ENCODE data around the gene FAN1.

The FAN1 gene

DNA sequence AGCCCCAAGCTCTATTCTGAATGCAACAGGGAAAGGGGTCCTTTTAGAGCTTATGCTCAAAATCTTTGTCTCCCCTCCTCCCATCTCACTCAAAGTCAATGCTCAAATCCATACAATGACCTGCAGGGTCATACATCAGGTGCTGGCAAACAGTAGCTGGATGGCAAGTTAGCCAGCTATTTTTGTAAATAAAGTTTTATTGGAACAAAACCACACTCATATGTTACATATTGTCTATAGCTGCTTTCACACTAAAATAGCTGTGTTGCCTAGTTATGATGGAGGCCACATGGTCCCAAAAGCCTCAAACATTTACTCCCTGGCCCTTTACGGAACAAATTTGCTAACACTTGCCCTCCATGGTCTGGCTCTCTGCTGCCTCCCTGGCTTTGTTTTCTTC, 1.8 kb upstream of the FAN1 start:
- POLR2A ChIA-PET (ENCODE audit: low non-redundant PET) = no interaction called here
- CTCF ChIA-PET = no interaction called here
- no peak for TF ChIP-seq CTCF (conservative IDR thresholded peaks at IDR 0.05; ENCODE audit: low read depth)
- DNase-seq (ENCODE audit: low spot score) = no peak
- no peak overlapping the region for H3K27ac ChIP-seq

DNA sequence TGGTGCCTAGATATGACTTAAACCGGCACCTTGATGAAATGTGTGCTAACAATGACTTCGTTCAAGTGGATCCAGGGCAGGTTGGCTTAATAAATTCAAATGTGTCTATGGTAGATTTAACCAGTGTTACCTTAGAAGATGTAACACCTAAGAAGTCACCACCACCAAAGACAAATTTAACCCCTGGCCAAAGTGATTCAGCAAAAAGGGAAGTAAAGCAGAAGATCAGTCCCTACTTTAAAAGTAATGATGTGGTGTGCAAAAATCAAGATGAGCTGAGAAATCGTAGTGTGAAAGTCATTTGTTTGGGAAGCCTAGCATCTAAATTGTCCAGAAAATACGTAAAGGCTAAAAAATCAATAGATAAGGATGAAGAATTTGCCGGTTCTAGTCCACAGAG, 1.1 kb downstream of the FAN1 start:
- H3K27ac ChIP-seq = no peak overlapping the region
- TF ChIP-seq CTCF (conservative IDR thresholded peaks at IDR 0.05; ENCODE audit: low read depth) = no peak
- ChIA-PET CTCF (no interaction called here), POLR2A (ENCODE audit: low non-redundant PET) (no interaction called here)
- DNase-seq (ENCODE audit: low spot score) = no peak

DNA sequence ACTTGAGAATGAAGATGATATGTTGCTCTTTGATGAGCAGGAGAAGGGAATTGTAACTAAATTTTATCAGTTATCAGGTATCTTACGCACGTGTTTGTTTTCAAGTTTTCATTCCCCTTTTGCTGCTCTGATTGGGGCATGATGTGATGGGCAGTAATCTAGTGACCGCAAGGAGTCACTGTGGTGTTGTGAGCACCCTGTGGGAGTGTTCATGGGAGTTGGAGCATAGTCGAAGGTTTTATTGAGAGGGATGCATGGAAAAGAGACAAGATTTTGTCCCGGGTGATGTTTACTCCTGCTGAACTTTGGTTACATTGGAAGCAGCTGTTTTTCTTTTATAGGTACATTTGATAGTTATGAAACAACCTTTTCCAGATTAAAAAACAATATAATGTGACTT, 2.1 kb downstream of the FAN1 start:
- DNase-seq (ENCODE audit: low spot score) = no peak
- 0 out of 2 replicates have a peak, but pooled peaks have one; percentile 14 for TF ChIP-seq CTCF (conservative IDR thresholded peaks at IDR 0.05; ENCODE audit: low read depth)
- CTCF ChIA-PET = no interaction called here
- POLR2A ChIA-PET (ENCODE audit: low non-redundant PET) = no interaction called here
- H3K27ac ChIP-seq = no peak overlapping the region

DNA sequence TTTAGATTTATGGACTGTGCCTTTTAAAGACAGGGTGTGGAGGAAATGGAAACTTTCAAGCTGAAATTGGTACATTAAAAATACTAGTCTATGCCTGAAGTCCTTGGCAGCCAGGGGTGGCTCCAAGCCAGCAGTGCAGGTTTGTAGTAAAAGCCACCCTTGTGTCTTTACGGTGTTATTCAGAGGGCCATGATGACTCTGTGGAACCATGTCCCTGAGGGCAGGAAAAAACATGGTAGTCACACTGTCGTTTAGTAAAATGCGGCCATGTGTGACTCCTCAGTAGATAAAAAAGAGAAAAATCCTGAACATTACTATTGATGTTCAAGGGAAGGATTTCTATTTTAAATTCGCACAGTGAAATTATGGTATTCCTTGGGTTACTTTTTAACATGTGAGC, 2.7 kb downstream of the FAN1 start:
- ChIA-PET CTCF (no interaction called here), POLR2A (ENCODE audit: low non-redundant PET) (no interaction called here)
- TF ChIP-seq CTCF (conservative IDR thresholded peaks at IDR 0.05; ENCODE audit: low read depth) = no peak
- H3K27ac ChIP-seq = no peak overlapping the region
- no peak for DNase-seq (ENCODE audit: low spot score)

DNA sequence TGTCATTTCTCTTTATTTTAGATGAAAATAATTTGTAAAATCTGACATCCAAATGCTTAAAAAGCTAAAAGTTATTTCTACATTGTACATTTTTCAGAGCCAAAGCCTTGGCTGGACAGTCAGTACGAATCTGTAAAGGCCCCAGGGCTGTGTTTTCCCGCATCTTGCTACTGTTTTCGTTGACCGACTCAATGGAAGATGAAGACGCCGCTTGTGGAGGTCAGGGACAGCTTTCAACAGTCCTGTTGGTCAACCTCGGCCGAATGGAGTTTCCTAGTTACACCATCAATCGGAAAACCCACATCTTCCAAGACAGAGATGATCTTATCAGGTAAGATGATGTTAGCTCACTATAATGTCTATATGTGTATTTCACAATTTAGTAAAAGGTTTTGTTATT, 10.0 kb downstream of the FAN1 start:
- ChIA-PET POLR2A (ENCODE audit: low non-redundant PET) (no interaction called here), CTCF (no interaction called here)
- no peak overlapping the region for H3K27ac ChIP-seq
- no peak for DNase-seq (ENCODE audit: low spot score)
- no peak for TF ChIP-seq CTCF (conservative IDR thresholded peaks at IDR 0.05; ENCODE audit: low read depth)

- TF ChIP-seq CTCF (conservative IDR thresholded peaks at IDR 0.05; ENCODE audit: low read depth) = no peak
- POLR2A ChIA-PET (ENCODE audit: low non-redundant PET) = no interaction called here
- DNase-seq (ENCODE audit: low spot score) = no peak
- H3K27ac ChIP-seq = peak overlapping the region; percentile 8; the same call in 1 of the 2 replicates
- CTCF ChIA-PET = interaction anchor here (1.2 kb wide), 1 partner anchor 212 kb away, joined by 3 read pairs; no protein-coding TSS in a partner anchor
Measured at GRCh38 chr15:30917013-30917412, 13.3 kb downstream of the FAN1 start.

DNA sequence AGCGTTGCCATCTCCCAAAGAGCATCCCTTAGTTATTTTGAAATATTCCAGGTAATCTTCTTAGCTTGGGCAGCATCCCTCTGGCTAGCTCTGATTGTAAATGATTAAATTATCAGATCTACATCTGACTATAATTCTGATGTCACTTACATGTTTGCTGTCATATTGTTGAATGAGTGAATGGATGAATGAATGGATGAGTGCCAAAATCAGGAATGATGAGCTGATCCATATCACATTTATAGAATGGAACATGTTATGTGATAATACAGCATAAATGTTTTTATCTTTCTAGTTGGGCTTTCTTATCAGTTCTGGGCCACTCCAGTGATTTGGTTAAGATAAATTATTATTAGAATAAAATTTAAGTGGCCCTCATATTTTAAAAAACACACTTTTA, 14.0 kb downstream of the FAN1 start:
- TF ChIP-seq CTCF (conservative IDR thresholded peaks at IDR 0.05; ENCODE audit: low read depth) = no peak
- ChIA-PET POLR2A (ENCODE audit: low non-redundant PET) (no interaction called here), CTCF (interaction anchor here (1.2 kb wide), 1 partner anchor 212 kb away, joined by 3 read pairs; no protein-coding TSS in a partner anchor)
- H3K27ac ChIP-seq = no peak overlapping the region
- no peak for DNase-seq (ENCODE audit: low spot score)

Data from RWPE1 (cell line).